RCC 7860 (cell line): ENCODE data around the gene STK10.

ENCODE experiments used
- DNase-seq: peaks from one replicate; pipeline ENCODE4 v3.0.0-alpha.2; 2015; ENCODE audit warnings: low spot score
- FAIRE-seq: peaks from 2 replicates; lab custom pipeline; 2012; peaks lifted over from hg19 to GRCh38; lab: Jason Lieb, UNC

The STK10 gene

DNA sequence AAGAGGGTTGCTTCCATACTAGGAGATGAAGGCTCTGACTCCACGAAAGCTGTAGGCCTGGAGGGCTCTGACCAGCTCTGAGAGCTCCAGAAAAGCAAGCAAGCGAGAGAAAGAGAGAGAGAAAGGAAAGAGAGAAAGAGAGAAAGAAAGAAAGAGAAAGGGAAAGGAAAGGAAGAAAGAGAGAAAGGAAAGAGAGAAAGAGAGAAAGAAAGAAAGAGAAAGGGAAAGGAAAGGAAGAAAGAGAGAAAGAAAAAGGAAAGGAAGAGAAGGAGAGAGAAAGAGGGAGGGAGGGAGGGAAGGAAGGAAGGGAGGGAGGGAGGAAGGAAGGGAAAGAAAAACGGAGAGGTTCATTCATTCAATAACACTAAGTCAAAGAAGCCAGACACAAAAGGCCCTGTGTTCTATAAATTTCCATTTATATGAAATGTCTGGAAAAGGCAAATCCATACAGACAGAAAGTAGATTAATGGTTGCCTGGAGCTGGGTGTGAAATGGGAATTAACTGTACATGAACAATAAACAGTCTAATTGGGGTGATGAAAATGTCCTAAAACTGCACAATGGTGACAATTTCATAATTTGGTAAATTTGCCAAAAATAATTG is 1.8 kb upstream of the STK10 start:
- no peak for DNase-seq
- FAIRE-seq = no peak

DNA sequence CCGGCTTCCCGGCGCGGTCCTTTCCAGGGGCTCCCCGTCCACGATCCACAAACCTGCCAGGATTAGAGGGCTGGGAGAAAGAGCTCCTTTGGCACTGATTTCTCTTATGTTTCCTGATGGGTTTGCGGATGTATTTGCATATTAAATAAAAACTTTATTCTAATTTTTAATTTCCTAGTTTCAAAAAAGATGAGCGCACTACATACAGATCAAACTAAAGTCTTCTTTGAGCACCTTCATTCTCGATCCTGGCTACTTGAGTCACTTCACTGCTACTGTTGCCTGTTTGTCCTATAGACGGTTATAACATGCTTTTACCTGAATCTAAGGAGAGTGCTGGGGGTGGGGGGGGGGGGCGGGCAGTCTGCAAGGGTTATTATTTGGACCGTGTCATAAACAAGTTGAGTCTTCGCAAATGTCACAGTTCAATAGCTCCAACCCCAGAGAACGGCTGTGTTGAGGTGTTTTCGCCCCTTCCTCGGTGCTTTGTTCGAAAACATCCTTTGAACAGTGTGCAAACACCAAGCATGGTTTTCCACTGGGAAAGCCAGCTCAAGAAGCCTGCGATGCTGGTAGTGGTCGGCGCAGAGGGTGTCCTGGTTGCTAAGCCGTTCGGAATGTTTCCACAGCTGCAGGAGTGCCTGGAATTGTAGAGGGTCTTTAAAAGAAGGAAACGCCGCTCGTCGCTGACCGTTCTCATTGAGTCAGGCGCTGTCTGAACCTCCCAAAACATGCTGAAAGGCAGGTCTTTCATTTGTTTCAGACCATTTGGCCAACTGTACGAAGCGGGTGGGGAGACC is 1.1 kb upstream of the STK10 start:
- no peak for DNase-seq
- FAIRE-seq = no peak

DNA sequence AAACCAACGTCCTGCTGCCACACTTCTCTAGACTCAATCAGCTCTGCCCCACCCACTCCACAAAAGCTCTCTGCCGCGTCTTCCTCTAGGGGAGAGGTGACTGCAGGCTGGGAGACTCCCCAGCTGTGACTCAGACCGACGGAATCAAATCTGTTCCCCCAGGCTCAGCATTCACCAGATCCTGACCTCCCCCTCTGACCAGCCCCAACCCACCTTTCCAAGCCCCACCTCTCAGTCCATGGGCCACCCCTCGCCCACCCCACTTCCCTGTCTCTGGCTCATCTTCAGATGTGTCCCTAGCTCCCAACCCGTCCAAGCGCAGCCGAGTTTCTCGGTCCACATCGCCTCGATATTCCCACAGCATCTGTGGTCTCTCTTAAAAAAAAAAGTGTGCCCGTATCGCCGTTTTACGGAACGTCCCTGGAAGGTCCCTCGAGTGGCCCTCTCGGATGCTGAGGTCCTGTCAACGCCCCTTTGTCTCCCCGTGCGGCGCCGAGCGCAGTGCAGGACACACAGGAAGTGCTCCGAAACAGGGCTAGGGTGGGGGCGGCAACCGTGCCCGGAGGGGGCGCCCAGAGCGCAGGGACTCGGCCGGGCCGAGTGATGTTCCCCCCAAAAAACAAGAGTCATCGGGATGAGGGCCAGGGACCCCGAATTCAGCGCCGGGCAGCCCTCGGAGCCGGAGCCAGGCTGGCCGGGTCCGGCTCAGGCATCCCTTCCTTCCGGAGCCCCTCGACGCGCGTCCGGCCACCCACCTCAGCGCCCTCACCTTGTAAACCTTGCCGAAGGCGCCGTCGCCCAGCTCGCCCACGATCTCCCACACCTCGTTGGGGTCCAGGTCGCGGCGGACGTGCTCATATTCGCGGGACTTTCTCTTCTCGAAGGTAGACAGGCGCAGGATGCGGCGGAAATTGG is 649 bp downstream of the STK10 start:
- DNase-seq (peak; percentile 70), FAIRE-seq (no peak)

DNA sequence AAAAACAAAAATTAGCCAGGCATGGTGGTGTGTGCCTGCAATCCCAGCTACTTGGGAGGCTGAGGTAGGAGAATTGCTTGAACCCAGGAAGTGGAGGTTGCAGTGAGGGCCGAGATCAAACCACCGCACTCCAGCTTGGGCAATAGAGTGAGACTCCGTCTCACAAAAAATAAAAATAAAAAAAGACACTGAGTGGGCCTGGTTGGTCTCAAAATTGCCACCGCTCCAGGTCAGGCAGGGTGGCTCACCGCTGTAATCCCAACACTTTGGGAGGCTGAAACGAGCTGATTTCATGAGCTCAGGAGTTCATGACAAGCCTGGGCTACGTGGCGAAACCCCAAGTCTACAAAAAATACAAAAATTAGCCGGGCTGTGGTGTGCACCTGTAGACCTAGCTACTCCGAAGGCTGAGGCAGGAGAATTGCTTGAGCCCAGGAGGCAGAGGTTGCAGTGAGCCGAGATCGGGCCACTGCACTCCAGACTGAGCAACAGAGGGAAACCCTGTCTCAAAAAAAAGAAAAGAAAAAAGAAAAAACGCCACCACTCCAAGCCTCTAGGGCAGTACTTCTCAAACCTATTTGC is 1.8 kb downstream of the STK10 start:
- no peak for DNase-seq
- no peak for FAIRE-seq

DNA sequence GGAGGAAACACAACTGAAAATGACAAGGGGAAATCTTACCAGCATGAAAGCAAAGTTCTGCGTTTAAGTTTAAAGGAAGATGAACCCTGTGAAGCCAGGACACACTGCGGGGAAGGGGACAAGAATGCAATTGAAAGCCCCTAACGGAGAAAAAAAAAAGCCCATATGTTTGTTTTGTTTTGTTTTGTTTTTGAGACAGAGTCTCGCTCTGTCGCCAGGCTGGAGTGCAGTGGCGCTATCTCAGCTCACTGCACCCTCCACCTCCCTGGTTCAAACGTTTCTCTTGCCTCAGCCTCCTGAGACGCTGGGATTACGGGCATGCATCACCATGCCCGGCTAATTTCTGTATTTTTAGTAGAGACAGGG is 2.9 kb downstream of the STK10 start:
- DNase-seq = no peak
- no peak for FAIRE-seq

DNA sequence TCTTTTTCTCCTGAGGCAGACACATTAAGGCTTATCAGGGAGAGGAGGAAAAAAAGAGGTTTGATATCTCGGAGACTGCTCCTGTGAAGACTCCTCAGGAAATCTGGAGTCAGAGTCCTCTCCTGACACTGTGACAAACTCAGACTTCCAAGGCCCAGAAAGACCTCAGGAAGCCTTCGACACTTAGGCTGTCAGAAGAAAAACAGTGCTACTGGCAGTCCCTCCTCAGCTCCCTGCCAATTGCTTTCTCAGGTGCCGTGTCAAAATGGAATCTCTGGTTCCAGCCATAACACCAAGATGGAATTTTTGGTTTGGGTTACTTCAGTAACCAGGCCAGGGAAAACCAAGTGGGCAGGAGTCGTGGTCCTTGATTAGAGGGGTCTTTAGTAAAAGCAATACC is 4.1 kb downstream of the STK10 start:
- FAIRE-seq (no peak), DNase-seq (no peak)

DNA sequence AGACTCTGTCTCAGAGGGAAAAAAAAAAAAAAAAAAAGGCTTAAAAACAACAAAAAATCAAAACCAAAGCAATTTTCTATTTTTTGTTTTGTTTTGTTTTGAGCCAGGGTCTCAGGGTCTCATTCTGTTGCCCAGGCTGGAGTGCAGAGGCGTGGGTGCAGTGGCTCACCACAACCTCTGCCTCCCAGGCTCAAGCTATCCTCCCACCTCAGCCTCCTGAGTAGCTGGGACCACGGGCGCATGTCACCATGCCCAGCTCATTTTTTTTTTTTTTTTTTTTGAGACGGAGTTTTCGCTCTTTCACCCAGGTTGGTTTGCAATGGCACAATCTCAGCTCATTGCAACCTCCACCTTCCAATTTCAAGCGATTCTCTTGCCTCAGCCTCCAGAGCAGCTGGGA is 5.7 kb downstream of the STK10 start:
- FAIRE-seq = no peak
- DNase-seq = no peak

DNA sequence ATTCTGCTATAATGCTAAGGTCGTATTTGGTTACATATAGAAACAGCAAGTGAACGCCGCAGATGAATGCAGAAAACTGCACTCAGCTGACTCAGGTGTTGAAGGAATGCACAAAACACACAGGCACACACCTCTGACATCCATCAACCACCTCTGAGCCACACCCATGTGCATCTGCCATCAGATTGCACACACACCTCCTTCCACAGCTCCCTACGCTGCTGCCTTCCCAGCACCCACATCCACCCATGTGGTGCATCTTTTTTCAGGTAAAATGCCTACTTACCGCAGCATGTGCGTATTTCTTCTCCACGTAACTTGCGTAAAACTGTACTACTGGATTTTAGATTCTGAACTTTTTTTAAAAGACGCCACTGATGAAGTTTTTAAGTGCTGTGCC is 7.1 kb downstream of the STK10 start:
- FAIRE-seq (no peak), DNase-seq (no peak)

DNA sequence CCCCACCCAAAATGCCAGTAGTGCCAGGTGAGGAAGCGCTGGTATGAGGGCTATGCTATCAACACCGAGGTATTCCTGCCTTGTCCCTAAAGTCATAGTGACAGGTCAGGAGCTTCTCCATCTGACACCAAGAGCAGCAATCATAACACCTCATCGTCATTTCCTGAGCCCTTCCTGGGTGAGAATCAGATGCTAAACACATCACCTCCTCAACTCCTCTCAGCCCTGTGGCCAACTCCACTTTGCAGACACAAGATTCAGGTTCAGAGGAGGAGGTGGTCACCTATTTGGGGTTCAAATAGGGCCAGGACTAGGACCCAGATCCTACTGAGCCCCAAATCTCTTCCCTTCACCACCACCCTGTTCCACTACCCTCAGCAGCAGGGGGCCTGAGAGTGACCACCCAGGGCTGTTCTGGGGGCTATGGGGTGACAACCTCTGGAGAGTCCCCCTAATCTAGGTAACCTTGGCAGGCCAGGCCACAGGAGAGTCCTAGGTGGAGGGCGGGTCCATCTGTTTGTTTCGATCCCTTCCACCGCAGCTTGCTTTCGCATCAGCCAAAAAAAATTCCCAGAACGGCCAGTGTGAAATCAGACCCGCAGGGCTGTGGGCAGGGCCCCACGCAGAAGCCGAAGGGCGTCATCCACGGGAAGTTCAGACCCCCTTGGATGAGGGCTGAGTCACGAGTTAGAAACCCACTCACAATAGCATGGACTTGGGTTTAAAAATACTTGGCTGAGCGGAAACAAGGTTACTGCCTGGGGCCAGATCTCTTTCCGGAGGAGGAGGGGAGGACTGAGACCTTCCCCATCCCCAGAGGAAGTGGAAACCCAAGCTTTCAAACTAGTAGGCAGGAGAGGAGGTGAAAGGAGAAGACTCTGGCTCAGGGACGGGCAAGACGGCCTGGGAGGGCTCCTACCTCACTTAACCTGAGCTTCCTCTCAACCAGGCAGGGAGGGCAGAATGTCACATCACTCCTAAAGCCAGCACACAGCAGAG is 8.7 kb downstream of the STK10 start:
- DNase-seq (no peak), FAIRE-seq (no peak)

DNA sequence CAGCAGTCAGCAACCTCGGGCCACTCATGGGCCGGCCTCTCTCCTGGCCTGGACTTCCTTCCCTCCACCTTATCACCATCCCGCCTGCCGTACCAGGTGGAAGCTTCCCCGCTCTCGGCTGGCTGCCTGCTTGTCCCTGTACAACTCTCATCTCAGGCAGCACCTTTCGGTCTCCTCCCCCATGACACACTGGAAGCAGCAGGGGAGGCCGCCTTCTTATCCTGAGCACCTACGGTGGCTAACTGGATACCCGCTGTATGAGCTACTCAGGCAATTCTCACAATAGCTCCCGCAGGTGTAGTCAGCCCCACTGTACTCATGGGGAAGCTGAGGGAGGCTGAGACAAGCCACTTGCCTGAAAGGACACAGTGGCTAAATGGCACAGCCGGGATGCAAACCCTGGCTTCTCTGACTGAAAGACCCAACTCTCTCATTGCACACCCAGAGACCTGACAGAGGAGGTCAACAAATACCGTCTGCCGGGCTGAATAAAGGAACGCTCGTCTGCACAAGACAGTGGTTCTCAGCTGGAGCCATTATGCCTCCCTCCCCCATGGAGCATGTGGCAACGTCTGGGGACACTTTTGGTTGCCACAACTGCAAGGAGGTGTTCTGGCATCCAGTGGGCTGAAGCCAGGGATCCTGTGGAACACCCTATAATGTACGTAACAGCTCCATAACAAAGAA is 9.6 kb downstream of the STK10 start:
- no peak for FAIRE-seq

DNA sequence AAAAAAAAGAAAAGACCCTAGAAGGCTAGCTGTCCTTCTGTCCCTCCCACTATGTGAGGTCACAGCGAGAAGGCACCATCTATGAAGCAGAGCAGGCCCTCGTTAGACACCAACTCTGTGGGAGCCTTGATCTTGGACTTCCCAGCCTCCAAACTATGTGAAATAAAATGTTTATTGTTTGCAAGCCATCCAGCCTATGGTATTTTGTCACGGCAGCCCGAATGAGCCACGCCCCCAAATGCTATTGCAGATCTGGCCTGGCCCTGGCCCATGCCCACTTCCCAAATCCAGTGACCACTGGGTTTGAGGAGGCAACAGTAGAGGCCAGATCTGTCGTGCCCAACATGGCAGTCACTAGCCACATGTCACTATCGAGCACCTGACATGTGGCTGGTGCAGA is 10.8 kb downstream of the STK10 start:
- FAIRE-seq = no peak
- no peak for DNase-seq

More for the DNA sequence above, 9.6 kb downstream of the STK10 start:
- DNase-seq = no peak

DNA sequence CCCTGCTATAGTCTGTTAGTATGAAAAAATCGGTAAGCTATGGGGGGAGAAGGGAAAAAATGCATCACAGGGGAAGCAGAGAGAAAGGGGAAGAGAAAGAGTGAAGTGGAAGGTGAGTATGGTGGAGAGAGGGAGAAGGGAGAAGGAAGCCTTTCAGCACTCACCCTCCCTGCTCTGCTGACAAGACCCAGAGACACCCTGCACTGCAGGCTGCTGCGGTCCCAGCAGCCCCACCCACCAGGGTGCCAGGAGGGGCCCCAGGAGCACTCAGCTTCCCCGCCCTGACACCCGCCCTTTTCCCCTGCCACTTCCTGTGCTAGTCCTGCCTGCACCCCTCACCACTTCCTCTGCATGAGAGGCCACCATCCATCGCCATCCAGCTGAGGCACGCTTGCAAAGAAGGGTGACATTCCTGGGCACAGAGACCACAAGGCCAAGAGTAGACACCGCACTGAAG is 12.7 kb downstream of the STK10 start:
- FAIRE-seq (no peak), DNase-seq (no peak)

DNA sequence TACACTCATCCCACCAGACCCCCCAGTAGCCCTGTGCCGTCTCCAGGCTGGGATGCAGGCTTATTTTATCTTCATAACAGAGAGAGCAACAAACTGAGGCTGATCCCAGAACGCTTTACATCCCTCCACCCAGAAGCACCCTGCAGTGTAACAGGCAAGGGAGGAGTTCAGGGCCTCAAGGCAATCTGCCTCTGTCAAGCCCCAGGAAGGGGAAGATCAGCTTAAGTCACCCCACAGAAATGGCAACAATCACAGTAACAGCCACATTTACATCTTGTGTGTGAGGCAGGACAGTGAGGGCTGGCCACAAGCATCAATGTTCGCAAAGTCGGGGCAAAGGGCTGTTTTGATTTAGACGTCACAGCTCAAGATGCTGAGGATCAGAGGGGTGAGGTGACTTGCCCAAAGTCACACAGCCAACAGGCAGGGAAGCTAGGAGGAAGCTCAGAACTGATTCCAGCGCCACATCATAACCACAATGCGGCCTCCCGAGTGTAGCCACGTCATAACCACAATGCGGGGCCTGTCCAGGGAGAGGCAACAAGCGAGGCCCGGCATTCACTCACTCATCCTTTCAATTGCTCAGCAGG is 14.4 kb downstream of the STK10 start:
- DNase-seq = peak; percentile 79
- peak; percentile 88 for FAIRE-seq

DNA sequence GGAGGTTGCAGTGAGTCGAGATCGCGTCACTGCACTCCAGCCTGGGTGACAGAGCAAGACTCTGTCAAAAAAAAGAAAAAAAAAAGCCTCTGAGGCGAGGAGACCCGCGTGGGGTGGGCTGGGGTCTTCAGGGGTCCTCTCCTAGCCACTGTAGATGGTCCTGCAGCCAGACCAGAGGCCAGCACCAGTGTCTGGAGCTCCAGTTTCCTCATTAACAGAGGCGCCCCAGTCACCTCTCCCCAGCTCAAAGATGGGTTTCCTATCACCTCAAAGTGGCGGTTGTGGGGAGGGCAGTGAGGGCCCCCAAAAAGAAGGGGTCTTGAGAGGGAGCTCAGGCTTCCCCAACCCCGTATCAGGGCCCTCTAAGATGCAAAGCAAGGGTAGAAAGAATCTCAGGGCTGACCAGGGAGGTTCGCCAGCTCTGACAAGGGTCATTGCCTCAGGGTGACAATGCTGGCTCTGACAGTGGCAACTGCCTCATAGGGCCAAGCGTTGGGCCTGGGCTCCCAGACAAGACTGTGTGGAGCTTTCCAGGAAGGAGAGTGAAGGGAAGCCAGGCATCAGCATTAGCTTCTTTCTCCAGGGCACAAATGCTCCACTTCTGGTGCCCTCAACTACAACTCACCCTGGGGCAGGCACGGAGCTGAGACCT is 15.0 kb downstream of the STK10 start:
- DNase-seq (peak; percentile 49), FAIRE-seq (peak; percentile 75)

DNA sequence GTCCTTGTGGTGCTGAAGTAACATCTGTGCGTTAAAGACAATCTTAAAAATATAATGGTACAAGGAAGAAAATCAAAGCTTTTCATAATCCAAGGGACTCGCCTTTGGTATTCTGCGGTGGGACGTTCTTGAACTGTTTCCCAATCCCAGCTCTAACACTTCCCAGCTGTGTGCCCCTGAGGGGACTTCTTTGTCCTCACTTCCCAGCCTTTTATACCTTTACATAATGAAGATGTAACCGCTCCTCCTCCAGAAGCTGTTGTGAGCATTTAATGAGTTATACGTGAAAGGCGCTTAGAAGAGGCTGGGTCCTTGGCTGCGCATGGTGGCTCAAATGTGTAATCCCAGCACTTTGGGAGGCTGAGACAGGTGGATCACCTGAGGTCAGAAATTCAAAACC is 16.9 kb downstream of the STK10 start:
- FAIRE-seq = no peak

DNA sequence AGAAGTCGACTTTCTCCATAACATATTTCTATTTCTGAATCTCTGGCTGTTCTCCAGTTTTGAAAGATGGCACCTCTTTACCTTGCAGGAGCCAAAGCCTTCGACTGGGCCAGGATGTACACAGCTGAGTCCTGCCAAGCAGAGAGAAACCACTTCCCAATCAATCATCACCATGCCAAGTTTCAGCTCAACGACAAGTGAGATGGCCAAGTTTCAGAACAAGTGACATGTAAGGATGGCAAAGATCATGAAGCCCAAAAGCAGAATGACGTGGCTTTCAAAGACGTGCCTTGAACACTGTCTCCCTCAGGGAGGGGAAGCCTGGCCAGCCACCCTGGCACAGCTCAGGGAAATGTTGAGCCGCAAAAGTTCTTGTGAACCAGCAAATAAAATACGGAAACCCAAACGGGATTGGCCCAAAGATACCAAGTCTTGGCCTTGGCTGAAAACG is 17.7 kb downstream of the STK10 start:
- DNase-seq (no peak), FAIRE-seq (no peak)

More for the DNA sequence above, 16.9 kb downstream of the STK10 start:
- DNase-seq = no peak

DNA sequence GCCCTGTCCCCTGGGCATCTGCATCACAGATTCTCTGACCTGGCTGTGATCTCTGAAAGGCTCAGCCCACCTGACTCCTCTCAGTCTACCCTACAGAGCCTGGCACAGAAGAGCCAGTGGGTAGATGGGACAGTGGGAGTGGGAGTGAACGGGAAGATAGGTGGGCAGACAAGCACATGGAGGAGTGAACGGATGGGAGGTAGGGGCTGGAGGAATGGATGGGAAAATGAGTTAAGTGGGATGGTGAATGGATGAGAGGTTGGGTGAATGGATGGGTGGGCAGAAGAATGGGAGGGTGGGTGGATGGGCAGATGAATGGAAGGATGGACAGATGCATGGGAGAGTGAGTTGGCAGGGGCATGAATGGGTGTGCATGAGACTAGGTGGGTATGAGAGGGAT is 18.8 kb downstream of the STK10 start:
- DNase-seq (no peak), FAIRE-seq (no peak)

DNA sequence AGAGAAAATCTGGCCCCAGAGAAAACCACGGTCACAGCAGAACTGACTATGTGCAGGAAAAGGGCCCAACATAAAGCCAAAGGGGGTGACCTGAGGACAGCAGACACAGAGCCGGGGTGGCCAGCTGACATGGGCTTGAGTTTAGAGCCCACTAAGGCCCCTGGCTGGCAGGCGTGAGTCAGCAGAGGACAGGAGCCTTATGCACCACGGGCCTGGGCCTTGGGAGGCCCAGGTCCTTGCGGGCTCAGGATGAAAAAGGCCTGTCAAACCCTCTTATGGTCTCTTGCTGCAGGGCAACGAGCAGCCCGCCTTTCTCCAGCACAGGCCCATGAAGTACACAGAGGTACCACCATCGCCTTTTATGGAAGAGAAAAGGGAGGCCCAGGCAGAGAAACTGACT is 19.7 kb downstream of the STK10 start:
- FAIRE-seq = no peak

More for the DNA sequence above, 19.7 kb downstream of the STK10 start:
- no peak for DNase-seq
